SK-N-SH treated with all-trans-retinoic acid at 6 μM for 48 hours (cell line): ENCODE measurements around the gene NFIB.

Experiments used
- ATAC-seq: fragments of 200-7000 bp; cut with Tn5 transposase; 3 replicates; pipeline ENCODE4 v1.9.1; 2020; ENCODE audit warnings: mild to moderate bottlenecking, moderate library complexity
- ARNTL ChIP-seq: fragments of 450-650 bp; formaldehyde crosslinking; IDR thresholded peaks from 2 replicates; pipeline ENCODE4 v1.5.0; 2020; ENCODE audit warnings: low read depth, mild to moderate bottlenecking, moderate library complexity, borderline replicate concordance
- CSDC2 ChIP-seq: fragments of 250-450 bp; sonication (Bioruptor Pico); IDR thresholded peaks from 2 replicates; pipeline ENCODE4 v1.5.0; 2020; ENCODE audit warnings: mild to moderate bottlenecking, moderate library complexity
- ESRRG ChIP-seq: fragments of 250-450 bp; sonication (Bioruptor Pico); IDR thresholded peaks from 2 replicates; pipeline ENCODE4 v1.6.1; 2021; ENCODE audit warnings: mild to moderate bottlenecking
- GLIS3 ChIP-seq: fragments of 250-450 bp; sonication (Bioruptor Pico); IDR thresholded peaks from 2 replicates; pipeline ENCODE4 v1.5.0; 2020; ENCODE audit warnings: mild to moderate bottlenecking, moderate library complexity
- ISL1 ChIP-seq: fragments of 250-450 bp; sonication (Bioruptor Pico); IDR thresholded peaks from 2 replicates; pipeline ENCODE4 v2.1.2; 2022; ENCODE audit warnings: mild to moderate bottlenecking, moderate library complexity
- OSR1 ChIP-seq: fragments of 250-450 bp; sonication (Bioruptor Pico); IDR thresholded peaks from 2 replicates; pipeline ENCODE4 v1.8.0; 2022; ENCODE audit warnings: moderate library complexity, mild to moderate bottlenecking, inconsistent platforms
- PPARA ChIP-seq: fragments of 250-450 bp; sonication (Bioruptor Pico); IDR thresholded peaks from 2 replicates; pipeline ENCODE4 v1.5.0; 2020; ENCODE audit warnings: mild to moderate bottlenecking, borderline replicate concordance
- RARB ChIP-seq: fragments of 250-450 bp; sonication (Bioruptor Pico); IDR thresholded peaks from 2 replicates; pipeline ENCODE4 v1.8.0; 2021; ENCODE audit warnings: mild to moderate bottlenecking, moderate library complexity
- SNAI2 ChIP-seq: fragments of 250-450 bp; sonication (Bioruptor Pico); IDR thresholded peaks from 2 replicates; pipeline ENCODE4 v1.5.0; 2020; ENCODE audit warnings: mild to moderate bottlenecking, moderate library complexity
- TCF4 ChIP-seq: fragments of 250-450 bp; sonication (Bioruptor Pico); IDR thresholded peaks from 2 replicates; pipeline ENCODE4 v1.8.0; 2021; ENCODE audit warnings: mild to moderate bottlenecking, moderate library complexity, borderline replicate concordance
- TOX ChIP-seq: fragments of 250-450 bp; sonication (Bioruptor Pico); IDR thresholded peaks from 2 replicates; pipeline ENCODE4 v1.8.0; 2021; ENCODE audit warnings: mild to moderate bottlenecking, moderate library complexity, borderline replicate concordance
- TSHZ2 ChIP-seq: fragments of 250-450 bp; sonication (Bioruptor Pico); IDR thresholded peaks from 2 replicates; pipeline ENCODE4 v1.5.0; 2020; ENCODE audit warnings: mild to moderate bottlenecking, moderate library complexity
- ZC3H10 ChIP-seq: fragments of 250-450 bp; sonication (Bioruptor Pico); IDR thresholded peaks from 2 replicates; pipeline ENCODE4 v1.5.1; 2021; ENCODE audit warnings: mild to moderate bottlenecking, moderate library complexity
- ZFP3 ChIP-seq: fragments of 250-450 bp; sonication (Bioruptor Pico); IDR thresholded peaks from 2 replicates; pipeline ENCODE4 v1.5.0; 2020; ENCODE audit warnings: mild to moderate bottlenecking, moderate library complexity
- ZFP30 ChIP-seq: fragments of 450-650 bp; formaldehyde crosslinking; IDR thresholded peaks from 2 replicates; pipeline ENCODE4 v1.5.0; 2022; ENCODE audit warnings: mild to moderate bottlenecking, moderate library complexity
- ZNF565 ChIP-seq: fragments of 450-650 bp; formaldehyde crosslinking; conservative IDR thresholded peaks from 2 replicates; pipeline ENCODE4 v1.5.0; 2020; ENCODE audit warnings: low read depth, mild to moderate bottlenecking, moderate library complexity
- ZNF8 ChIP-seq: fragments of 450-650 bp; formaldehyde crosslinking; IDR thresholded peaks from 2 replicates; pipeline ENCODE4 v1.5.0; 2020; ENCODE audit warnings: mild to moderate bottlenecking, moderate library complexity
- TF ChIP-seq, protein P1 (sequence below): fragments of 250-450 bp; sonication (Bioruptor Pico); IDR thresholded peaks from 2 replicates; pipeline ENCODE4 v1.5.1; 2021; ENCODE audit warnings: mild to moderate bottlenecking, moderate library complexity
- TF ChIP-seq, protein P2 (sequence below): fragments of 250-450 bp; sonication (Bioruptor Pico); IDR thresholded peaks from 2 replicates; pipeline ENCODE4 v1.5.1; 2020; ENCODE audit warnings: low read depth, mild to moderate bottlenecking, moderate library complexity
- TF ChIP-seq, protein P3 (sequence below): fragments of 250-450 bp; sonication (Bioruptor Pico); IDR thresholded peaks from 2 replicates; pipeline ENCODE4 v1.8.0; 2020; ENCODE audit warnings: mild to moderate bottlenecking, moderate library complexity, borderline replicate concordance

The NFIB gene

GRCh38 chr9:14306188-14306587 lies 7.8 kb downstream of the NFIB start:
- no peak for ATAC-seq

DNA sequence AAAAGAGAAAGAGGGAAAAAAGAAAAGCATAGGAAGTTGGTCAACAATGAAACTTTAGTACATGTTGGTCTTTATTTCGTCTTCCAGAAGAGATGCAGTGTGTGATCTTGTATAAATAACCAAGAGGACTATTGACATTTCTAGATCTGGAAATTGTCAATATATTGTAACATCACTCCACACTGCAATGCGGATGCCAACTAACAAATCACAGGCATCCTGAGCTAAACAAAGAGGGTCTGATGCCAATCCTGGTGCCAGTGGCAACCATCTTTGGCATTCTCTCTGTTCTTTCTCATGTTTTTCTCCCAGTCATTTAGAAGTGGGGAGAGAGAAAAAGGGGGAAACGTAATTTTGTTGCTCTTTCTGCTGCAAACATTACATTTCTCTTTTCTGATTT lies 9.7 kb downstream of the NFIB start:
- ATAC-seq = no peak
- TF ChIP-seq ISL1 (CRISPR knock-in tag) = no peak
- no peak for TF ChIP-seq TCF4 (CRISPR knock-in tag)
- no peak for TF ChIP-seq CSDC2
- no peak for TF ChIP-seq RARB (CRISPR knock-in tag)
- TF ChIP-seq, protein P1, sequence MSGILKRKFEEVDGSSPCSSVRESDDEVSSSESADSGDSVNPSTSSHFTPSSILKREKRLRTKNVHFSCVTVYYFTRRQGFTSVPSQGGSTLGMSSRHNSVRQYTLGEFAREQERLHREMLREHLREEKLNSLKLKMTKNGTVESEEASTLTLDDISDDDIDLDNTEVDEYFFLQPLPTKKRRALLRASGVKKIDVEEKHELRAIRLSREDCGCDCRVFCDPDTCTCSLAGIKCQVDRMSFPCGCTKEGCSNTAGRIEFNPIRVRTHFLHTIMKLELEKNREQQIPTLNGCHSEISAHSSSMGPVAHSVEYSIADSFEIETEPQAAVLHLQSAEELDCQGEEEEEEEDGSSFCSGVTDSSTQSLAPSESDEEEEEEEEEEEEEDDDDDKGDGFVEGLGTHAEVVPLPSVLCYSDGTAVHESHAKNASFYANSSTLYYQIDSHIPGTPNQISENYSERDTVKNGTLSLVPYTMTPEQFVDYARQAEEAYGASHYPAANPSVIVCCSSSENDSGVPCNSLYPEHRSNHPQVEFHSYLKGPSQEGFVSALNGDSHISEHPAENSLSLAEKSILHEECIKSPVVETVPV (CRISPR knock-in tag) = no peak
- no peak for TF ChIP-seq ZNF565
- no peak for TF ChIP-seq SNAI2 (CRISPR knock-in tag)
- no peak for TF ChIP-seq TSHZ2
- TF ChIP-seq ZC3H10 (CRISPR knock-in tag) = no peak
- TF ChIP-seq GLIS3 (CRISPR knock-in tag) = no peak
- no peak for TF ChIP-seq OSR1 (CRISPR knock-in tag)
- no peak for TF ChIP-seq ESRRG (CRISPR knock-in tag)
- TF ChIP-seq ARNTL (CRISPR knock-in tag) = no peak
- TF ChIP-seq TOX = no peak
- TF ChIP-seq, protein P2, sequence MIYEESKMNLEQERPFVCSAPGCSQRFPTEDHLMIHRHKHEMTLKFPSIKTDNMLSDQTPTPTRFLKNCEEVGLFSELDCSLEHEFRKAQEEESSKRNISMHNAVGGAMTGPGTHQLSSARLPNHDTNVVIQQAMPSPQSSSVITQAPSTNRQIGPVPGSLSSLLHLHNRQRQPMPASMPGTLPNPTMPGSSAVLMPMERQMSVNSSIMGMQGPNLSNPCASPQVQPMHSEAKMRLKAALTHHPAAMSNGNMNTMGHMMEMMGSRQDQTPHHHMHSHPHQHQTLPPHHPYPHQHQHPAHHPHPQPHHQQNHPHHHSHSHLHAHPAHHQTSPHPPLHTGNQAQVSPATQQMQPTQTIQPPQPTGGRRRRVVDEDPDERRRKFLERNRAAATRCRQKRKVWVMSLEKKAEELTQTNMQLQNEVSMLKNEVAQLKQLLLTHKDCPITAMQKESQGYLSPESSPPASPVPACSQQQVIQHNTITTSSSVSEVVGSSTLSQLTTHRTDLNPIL = no peak
- TF ChIP-seq, protein P3, sequence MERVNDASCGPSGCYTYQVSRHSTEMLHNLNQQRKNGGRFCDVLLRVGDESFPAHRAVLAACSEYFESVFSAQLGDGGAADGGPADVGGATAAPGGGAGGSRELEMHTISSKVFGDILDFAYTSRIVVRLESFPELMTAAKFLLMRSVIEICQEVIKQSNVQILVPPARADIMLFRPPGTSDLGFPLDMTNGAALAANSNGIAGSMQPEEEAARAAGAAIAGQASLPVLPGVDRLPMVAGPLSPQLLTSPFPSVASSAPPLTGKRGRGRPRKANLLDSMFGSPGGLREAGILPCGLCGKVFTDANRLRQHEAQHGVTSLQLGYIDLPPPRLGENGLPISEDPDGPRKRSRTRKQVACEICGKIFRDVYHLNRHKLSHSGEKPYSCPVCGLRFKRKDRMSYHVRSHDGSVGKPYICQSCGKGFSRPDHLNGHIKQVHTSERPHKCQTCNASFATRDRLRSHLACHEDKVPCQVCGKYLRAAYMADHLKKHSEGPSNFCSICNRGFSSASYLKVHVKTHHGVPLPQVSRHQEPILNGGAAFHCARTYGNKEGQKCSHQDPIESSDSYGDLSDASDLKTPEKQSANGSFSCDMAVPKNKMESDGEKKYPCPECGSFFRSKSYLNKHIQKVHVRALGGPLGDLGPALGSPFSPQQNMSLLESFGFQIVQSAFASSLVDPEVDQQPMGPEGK (CRISPR knock-in tag) = no peak
- no peak for TF ChIP-seq ZNF8
- no peak for TF ChIP-seq ZFP30 (CRISPR knock-in tag)
- TF ChIP-seq PPARA (CRISPR knock-in tag) = no peak

More at GRCh38 chr9:14306188-14306587, 7.8 kb downstream of the NFIB start:
- TF ChIP-seq TOX (no peak), ZNF565 (no peak), ZFP30 (CRISPR knock-in tag) (no peak), ARNTL (CRISPR knock-in tag) (no peak), ZFP3 (CRISPR knock-in tag) (no peak), TSHZ2 (no peak), ZNF8 (no peak), ZC3H10 (CRISPR knock-in tag) (no peak), RARB (CRISPR knock-in tag) (no peak)
- TF ChIP-seq, protein P2 = no peak
- TF ChIP-seq, protein P1 (CRISPR knock-in tag) = no peak
- TF ChIP-seq, all 23 proteins: peak for 0
